Activated T-cell treated with anti-CD3 and anti-CD28 coated beads for 1 hour (primary cell): ENCODE measurements around the gene PCGF3.
"Not testable (repeated sequence)": the region's sequence is repeated elsewhere in the genome, so short reads cannot be mapped to it uniquely, and the experiment has no call there.

Source experiments
- DNase-seq: peaks from one replicate; pipeline ENCODE4 v3.0.0-alpha.2; 2020; ENCODE audit warnings: low read depth

Gene PCGF3

GRCh38 chr4:797066-797465, 91.4 kb downstream of the PCGF3 start:
- no peak for DNase-seq

GRCh38 chr4:801436-802124, 95.9 kb downstream of the PCGF3 start:
- no peak for DNase-seq

- DNase-seq: no peak
Measured at GRCh38 chr4:803884-804283, 98.3 kb downstream of the PCGF3 start.

GRCh38 chr4:804804-805203, 99.2 kb downstream of the PCGF3 start:
- DNase-seq: no peak

GRCh38 chr4:806979-807378, 101.3 kb downstream of the PCGF3 start:
- not testable (repeated sequence) for DNase-seq

GRCh38 chr4:807792-808191, 102.2 kb downstream of the PCGF3 start:
- no peak for DNase-seq

- no peak for DNase-seq
Measured at GRCh38 chr4:808860-809570, 103.4 kb downstream of the PCGF3 start.

GRCh38 chr4:813900-814299, 108.3 kb downstream of the PCGF3 start:
- no peak for DNase-seq

GRCh38 chr4:814312-814850, 108.7 kb downstream of the PCGF3 start:
- DNase-seq: no peak

- no peak for DNase-seq
Measured at GRCh38 chr4:815464-816146, 110.0 kb downstream of the PCGF3 start.

- DNase-seq: no peak
Measured at GRCh38 chr4:818106-818921, 112.7 kb downstream of the PCGF3 start.

- DNase-seq: no peak
Measured at GRCh38 chr4:819401-820229, 114.0 kb downstream of the PCGF3 start.
